Activated CD4-positive, alpha-beta T cell treated with anti-CD3 and anti-CD28 coated beads, Interleukin-2, amount 50 U/mL, for 48 hours (primary cell): ENCODE data around the gene REST.
A peak's percentile ranks its signal among the peaks of the same experiment; 100 is the strongest.
"Not testable (repeated sequence)": the region's sequence is repeated elsewhere in the genome, so short reads cannot be mapped to it uniquely, and the experiment has no call there.

Source experiments
- DNase-seq, 2 experiments: peaks; one replicate each; pipeline ENCODE4 v3.0.0-alpha.2; 2020

Gene REST, protein sequence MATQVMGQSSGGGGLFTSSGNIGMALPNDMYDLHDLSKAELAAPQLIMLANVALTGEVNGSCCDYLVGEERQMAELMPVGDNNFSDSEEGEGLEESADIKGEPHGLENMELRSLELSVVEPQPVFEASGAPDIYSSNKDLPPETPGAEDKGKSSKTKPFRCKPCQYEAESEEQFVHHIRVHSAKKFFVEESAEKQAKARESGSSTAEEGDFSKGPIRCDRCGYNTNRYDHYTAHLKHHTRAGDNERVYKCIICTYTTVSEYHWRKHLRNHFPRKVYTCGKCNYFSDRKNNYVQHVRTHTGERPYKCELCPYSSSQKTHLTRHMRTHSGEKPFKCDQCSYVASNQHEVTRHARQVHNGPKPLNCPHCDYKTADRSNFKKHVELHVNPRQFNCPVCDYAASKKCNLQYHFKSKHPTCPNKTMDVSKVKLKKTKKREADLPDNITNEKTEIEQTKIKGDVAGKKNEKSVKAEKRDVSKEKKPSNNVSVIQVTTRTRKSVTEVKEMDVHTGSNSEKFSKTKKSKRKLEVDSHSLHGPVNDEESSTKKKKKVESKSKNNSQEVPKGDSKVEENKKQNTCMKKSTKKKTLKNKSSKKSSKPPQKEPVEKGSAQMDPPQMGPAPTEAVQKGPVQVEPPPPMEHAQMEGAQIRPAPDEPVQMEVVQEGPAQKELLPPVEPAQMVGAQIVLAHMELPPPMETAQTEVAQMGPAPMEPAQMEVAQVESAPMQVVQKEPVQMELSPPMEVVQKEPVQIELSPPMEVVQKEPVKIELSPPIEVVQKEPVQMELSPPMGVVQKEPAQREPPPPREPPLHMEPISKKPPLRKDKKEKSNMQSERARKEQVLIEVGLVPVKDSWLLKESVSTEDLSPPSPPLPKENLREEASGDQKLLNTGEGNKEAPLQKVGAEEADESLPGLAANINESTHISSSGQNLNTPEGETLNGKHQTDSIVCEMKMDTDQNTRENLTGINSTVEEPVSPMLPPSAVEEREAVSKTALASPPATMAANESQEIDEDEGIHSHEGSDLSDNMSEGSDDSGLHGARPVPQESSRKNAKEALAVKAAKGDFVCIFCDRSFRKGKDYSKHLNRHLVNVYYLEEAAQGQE

DNA sequence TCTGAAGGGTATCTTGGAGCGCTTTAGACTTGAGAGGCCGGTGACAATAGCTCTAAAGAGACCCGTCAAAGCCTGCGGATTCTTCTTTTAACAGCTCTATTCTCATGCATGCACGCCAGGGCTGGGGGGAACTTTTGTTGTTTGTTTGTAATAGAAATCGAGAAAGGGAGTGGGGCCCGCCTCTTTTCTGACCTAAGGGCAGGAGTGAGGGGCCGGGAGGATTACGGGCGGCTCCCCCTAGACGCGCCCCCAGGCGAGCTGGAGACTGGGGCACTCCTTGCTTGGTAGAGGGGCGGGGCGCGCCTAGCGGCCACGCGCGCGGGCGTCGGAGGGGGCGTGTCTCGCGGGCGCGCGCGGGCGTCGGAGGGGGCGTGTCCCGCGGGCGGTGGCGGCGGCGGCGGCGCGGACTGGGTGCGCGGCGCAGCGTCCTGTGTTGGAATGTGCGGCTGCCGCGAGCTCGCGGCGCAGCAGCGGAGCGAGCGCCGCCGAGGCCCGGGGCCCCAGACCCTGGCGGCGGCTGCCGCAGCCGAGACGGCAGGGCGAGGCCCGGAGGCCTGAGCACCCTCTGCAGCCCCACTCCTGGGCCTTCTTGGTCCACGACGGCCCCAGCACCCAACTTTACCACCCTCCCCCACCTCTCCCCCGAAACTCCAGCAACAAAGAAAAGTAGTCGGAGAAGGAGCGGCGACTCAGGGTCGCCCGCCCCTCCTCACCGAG, at the start of gene REST:
TSS of gene REST (plus strand) at position 412 of the 717 bp plus-strand sequence. CDS start 2,739 bp downstream, outside the sequence.
- DNase-seq = peak; percentile 78 to 81

GRCh38 chr4:56859841-56860240, 47.9 kb upstream of the REST start:
- DNase-seq = no peak

- no peak for DNase-seq
These were observed 46.9 kb upstream of the REST start for GRCh38 chr4:56860781-56861180.

- DNase-seq = no peak
These were observed 46.3 kb upstream of the REST start for GRCh38 chr4:56861360-56861759.

- peak; percentile 11 to 38 for DNase-seq
These were observed 44.1 kb upstream of the REST start for GRCh38 chr4:56863441-56864139.

- DNase-seq = no peak
These were observed 36.8 kb upstream of the REST start for GRCh38 chr4:56870946-56871345.

DNA sequence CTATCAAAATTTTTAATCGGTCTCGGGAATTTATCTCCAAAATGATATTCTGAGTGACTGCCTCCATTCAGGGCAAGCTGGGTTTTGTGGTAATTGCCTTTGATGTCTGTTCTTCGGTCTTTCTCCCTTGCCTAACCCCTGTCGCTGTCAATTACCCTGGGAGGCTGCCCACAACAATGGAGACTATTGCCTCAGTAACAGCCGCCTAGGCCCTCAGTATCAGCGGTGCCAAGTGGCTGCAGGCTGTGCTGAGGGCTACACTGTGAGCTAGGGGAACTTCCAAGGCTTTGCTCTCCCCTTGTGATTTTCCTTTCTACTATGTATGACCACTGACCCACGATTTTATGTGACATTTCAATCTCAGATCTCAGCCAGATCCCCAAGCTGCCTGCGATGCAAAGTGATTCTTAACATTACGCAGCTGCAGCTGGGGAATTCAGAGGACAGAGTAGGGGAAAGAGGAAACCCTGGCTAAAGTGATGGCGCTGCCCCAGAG, 36.3 kb upstream of the REST start:
- no peak for DNase-seq

DNA sequence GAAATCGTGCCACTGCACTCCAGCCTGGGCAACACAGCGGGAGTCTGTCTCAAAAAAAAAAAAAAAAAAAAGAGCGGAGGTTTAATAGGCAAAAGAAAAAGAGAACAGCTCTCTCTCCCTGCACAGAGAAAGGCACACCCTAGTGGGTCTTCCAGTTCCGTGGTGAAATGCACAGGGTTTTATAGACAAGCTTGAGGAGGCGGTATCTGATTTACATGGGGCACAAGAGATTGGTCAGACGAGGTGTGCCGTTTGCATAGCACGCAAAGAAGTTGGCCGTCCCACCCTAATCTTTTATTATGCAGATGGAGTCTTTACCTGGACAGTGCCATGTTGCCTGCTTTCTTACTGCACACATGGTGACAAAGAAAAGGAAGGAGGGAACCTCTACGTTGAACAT, 33.5 kb upstream of the REST start:
- DNase-seq = no peak

- DNase-seq = no peak
These were observed 32.8 kb upstream of the REST start for GRCh38 chr4:56874923-56875322.

DNA sequence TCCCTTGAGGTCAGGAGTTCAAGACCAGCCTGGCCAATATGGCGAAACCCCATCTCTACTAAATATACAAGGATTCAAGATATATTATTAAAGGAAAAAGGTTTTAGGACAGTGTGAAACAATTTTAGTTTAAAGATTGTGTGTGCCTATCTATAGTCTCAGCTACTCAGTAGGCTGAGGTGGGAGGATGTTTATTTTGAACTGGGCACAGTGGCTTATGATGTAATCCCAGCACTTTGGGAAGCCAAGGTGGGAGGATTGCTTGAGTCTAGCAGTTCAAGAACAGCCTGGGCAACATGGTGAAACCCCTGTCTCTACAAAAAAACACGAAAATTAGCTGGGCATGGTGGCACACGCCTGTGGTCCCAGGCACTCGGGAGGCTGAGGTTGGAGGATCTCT, 31.4 kb upstream of the REST start:
- no peak for DNase-seq

- DNase-seq = no peak
These were observed 27.7 kb upstream of the REST start for GRCh38 chr4:56879996-56880395.

DNA sequence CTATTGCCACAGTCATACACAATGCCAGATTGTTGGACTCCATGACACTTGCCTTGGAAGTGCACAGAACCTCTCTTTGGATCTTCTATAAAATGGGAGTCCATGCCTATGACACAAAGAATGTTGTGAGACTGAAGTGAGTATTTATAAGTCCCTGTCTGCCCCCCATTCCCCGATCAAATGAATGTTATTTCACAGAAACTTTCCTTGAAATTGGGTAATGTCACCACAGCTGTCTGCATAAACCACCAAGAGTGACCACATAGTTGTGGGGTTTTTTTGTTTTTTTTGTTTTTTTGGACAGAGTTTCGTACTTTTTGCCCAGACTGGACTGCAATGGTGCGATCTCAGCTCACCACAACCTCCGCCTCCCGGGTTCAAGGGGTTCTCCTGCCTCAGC, 27.1 kb upstream of the REST start:
- DNase-seq = no peak

GRCh38 chr4:56884511-56884910, 23.2 kb upstream of the REST start:
- not testable (repeated sequence) for DNase-seq

- no peak for DNase-seq
These were observed 15.0 kb upstream of the REST start for GRCh38 chr4:56892691-56893090.

DNA sequence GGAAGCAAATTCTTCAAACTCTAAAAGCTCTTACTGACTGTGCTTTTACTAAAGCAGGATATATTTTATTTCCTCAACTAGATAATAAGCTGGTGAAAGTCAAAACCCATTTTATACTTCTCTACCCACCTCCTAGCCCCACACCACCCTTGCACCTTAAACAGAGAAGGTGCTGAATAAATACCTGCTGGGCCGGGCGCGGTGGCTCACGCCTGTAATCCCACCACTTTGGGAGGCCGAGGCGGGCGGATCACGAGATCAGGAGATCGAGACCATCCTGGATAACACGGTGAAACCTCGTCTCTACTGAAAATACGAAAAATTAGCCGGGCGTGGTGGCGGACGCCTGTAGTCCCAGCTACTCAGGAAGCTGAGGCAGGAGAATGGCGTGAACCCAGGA, 9.9 kb upstream of the REST start:
- not testable (repeated sequence) for DNase-seq

- DNase-seq = not testable (repeated sequence)
These were observed 7.5 kb upstream of the REST start for GRCh38 chr4:56900186-56900585.

DNA sequence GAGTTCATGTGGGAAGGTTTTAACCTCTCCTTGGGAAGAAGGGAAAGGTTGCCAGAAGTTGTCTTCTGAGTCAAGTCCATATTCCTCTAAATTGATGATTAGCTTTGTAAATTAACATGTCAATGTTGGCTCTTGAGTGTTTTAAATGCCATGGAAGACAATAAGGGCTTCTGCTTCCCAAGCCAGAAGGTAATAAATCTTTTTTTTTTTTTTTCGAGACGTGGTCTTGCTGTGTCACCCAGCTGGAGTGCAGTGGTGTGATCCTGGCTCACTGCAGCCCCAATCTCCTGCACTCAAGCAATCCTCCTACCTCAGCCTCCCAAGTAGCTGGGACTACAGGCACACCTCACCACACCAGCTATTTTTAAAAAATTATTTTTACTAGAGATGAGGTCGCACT, 5.0 kb upstream of the REST start:
- DNase-seq = no peak

DNA sequence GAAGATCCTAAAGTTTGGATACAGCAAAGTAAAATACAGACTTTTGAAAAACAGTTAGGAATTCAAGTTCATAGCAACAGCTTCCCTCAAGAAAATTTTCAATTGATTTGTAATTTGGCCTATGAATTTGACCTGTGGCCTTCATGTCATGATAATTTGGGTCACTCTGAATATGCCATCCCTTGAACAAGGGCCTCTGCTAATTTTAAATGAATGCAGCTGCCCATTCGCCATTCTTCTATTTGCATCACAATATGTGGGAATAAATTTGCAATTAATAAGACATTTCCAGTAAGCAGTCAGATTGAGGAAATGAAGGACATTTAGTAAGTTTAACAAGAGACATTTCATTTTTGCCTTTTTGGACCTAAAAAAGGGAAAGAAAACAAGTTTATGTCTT, 1.9 kb upstream of the REST start:
- no peak for DNase-seq

- DNase-seq = peak; percentile 23 to 25
These were observed 959 bp upstream of the REST start for GRCh38 chr4:56906489-56907393.

- peak; percentile 70 to 71 for DNase-seq
These were observed 746 bp downstream of the REST start for GRCh38 chr4:56908206-56909085.
